Measurements from ENCODE around the gene DVL1.

The DVL1 gene

GRCh38 chr1:1366699-1367066, 17.5 kb upstream of the DVL1 start:
- TF ChIP-seq, protein P1, sequence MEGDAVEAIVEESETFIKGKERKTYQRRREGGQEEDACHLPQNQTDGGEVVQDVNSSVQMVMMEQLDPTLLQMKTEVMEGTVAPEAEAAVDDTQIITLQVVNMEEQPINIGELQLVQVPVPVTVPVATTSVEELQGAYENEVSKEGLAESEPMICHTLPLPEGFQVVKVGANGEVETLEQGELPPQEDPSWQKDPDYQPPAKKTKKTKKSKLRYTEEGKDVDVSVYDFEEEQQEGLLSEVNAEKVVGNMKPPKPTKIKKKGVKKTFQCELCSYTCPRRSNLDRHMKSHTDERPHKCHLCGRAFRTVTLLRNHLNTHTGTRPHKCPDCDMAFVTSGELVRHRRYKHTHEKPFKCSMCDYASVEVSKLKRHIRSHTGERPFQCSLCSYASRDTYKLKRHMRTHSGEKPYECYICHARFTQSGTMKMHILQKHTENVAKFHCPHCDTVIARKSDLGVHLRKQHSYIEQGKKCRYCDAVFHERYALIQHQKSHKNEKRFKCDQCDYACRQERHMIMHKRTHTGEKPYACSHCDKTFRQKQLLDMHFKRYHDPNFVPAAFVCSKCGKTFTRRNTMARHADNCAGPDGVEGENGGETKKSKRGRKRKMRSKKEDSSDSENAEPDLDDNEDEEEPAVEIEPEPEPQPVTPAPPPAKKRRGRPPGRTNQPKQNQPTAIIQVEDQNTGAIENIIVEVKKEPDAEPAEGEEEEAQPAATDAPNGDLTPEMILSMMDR (IDR thresholded peaks at IDR 0.05; ENCODE audit: low read depth, low read length, poor library complexity, severe bottlenecking): no peak
- TF ChIP-seq EZH2phosphoT487 (IDR thresholded peaks at IDR 0.05; ENCODE audit: borderline replicate concordance, low read length): no peak
- Histone ChIP-seq H3K4me2 (ENCODE audit: low read length) (no peak overlapping the region), H4K20me1 (ENCODE audit: control insufficient read depth, insufficient read depth, low read depth, low read length) (peaks cover 4% of the 10 kb centered on the region; the same call in 1 of the 2 replicates), H3K36me3 (ENCODE audit: control insufficient read depth, low read length) (peaks cover 12% of the 10 kb centered on the region), H3K4me1 (ENCODE audit: control insufficient read depth, low read length) (peaks cover 5% of the 10 kb centered on the region), H3F3A (ENCODE audit: control insufficient read depth, insufficient read depth) (peaks cover 6% of the 10 kb centered on the region; the same call in 1 of the 2 replicates), H3K79me2 (ENCODE audit: control insufficient read depth, low read length) (peaks cover 5% of the 10 kb centered on the region), H3K27me3 (ENCODE audit: control insufficient read depth, low read length) (no peaks in the 10 kb centered on the region), H3K9me3 (ENCODE audit: control insufficient read depth, insufficient read depth, low read length) (peaks cover 18% of the 10 kb centered on the region), H3K9me2 (replicated peaks; ENCODE audit: control insufficient read depth, low read length) (no peaks in the 10 kb centered on the region), H3K4me3 (ENCODE audit: low read length) (no peak overlapping the region), H3K27ac (ENCODE audit: low read depth, low read length) (no peak overlapping the region)

DNA sequence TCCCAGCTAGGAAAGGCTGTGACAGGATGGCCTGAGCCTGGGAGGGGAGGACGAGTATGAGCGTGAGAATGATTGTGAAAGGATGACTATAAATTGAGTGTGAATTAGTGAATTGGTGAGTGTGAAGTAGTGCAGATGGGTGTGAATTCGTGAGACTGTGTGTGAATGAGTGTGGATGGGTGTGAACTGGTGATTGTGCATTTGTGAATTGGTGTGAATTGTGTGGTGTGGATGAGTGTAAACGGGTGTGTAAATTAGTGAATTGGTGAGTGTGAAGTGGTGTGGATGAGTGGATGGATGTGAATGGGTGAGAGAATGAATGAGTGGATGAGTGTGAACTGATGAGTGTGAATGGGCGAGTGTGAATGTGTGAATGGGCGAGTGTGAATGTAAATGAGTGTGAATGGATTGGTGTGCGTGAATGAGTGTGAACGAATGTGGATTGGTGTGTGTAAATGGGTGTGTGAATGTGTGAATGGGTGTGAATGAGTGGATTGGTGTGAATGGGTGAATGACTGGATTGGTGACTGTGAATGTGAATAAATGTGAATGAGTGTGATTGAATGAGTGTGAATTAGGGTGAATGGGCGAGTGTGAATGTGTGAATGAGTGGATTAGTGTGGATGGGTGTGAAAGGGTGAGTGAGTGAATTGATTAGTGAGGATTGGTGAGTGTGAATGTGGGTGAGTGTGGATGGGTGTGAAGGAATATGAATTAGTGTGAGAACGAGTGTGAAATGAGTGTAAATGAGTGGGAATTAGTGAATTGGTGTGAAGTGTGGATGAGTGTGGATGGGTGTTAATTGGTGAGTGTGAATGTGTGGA, 16.9 kb upstream of the DVL1 start:
- H3K36me3 ChIP-seq (ENCODE audit: control insufficient read depth, low read length): peaks cover 6% of the 10 kb centered on the region
- no peaks in the 10 kb centered on the region for H3K9me2 ChIP-seq (replicated peaks; ENCODE audit: control insufficient read depth, low read length)
- TF ChIP-seq EZH2phosphoT487 (IDR thresholded peaks at IDR 0.05; ENCODE audit: borderline replicate concordance, low read length): no peak
- TF ChIP-seq, protein P1 (IDR thresholded peaks at IDR 0.05; ENCODE audit: low read depth, low read length, poor library complexity, severe bottlenecking): no peak
- H3F3A ChIP-seq (ENCODE audit: control insufficient read depth, insufficient read depth): peaks cover 6% of the 10 kb centered on the region; the same call in 1 of the 2 replicates
- no peak overlapping the region for H3K4me3 ChIP-seq (ENCODE audit: low read length)
- H3K27me3 ChIP-seq (ENCODE audit: control insufficient read depth, low read length): no peaks in the 10 kb centered on the region
- H3K4me2 ChIP-seq (ENCODE audit: low read length): no peak overlapping the region
- H3K79me2 ChIP-seq (ENCODE audit: control insufficient read depth, low read length): no peaks in the 10 kb centered on the region
- H3K9me3 ChIP-seq (ENCODE audit: control insufficient read depth, insufficient read depth, low read length): peaks cover 18% of the 10 kb centered on the region
- no peaks in the 10 kb centered on the region for H3K4me1 ChIP-seq (ENCODE audit: control insufficient read depth, low read length)
- H4K20me1 ChIP-seq (ENCODE audit: control insufficient read depth, insufficient read depth, low read depth, low read length): no peaks in the 10 kb centered on the region
- H3K27ac ChIP-seq (ENCODE audit: low read depth, low read length): no peak overlapping the region

DNA sequence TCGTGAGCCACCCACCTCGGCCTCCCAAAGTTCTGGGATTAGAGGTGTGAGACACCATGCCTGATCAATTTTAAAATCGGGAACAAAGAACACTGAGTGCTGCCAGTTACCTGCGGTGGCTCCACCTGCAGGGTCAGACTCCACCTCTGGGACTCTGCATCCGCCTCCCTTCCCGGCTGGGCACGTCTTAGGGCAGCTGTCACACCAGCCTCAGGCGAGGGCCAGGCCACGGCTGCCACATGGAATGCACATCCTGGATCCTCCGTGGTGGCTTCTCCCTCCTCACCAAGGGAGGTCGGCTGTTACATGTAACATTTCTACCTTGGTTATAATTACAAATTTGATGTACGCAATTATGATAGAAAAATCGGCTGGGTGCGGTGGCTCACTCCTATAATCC, 15.0 kb upstream of the DVL1 start:
- Histone ChIP-seq H3K4me2 (ENCODE audit: low read length) (no peak overlapping the region), H3K79me2 (ENCODE audit: control insufficient read depth, low read length) (no peaks in the 10 kb centered on the region), H4K20me1 (ENCODE audit: control insufficient read depth, insufficient read depth, low read depth, low read length) (no peaks in the 10 kb centered on the region), H3K4me3 (ENCODE audit: low read length) (no peak overlapping the region), H3K27ac (ENCODE audit: low read depth, low read length) (no peak overlapping the region), H3F3A (ENCODE audit: control insufficient read depth, insufficient read depth) (peaks cover 6% of the 10 kb centered on the region; the same call in 1 of the 2 replicates), H3K36me3 (ENCODE audit: control insufficient read depth, low read length) (no peaks in the 10 kb centered on the region), H3K27me3 (ENCODE audit: control insufficient read depth, low read length) (no peaks in the 10 kb centered on the region), H3K9me2 (replicated peaks; ENCODE audit: control insufficient read depth, low read length) (no peaks in the 10 kb centered on the region), H3K9me3 (ENCODE audit: control insufficient read depth, insufficient read depth, low read length) (peaks cover 18% of the 10 kb centered on the region), H3K4me1 (ENCODE audit: control insufficient read depth, low read length) (no peaks in the 10 kb centered on the region)
- TF ChIP-seq, protein P1 (IDR thresholded peaks at IDR 0.05; ENCODE audit: low read depth, low read length, poor library complexity, severe bottlenecking): no peak
- TF ChIP-seq EZH2phosphoT487 (IDR thresholded peaks at IDR 0.05; ENCODE audit: borderline replicate concordance, low read length): no peak
